ENCODE results near the gene SPATA1. TPM values are rescaled to one million over a fixed set of nuclear protein-coding genes. Genes with fewer than 3 reads are reported as not detected.

Gene SPATA1
- total and polyA plus RNA-seq, 2 of the 4 experiments (the other 2 are of a cell fraction) = under 0.01 to 0.56 TPM

- no peak overlapping the region for H3K23ac ChIP-seq (ENCODE audit: low read depth, low read length)
- H3K9me1 ChIP-seq (ENCODE audit: insufficient read depth, low read length) = peaks cover 3% of the 10 kb centered on the region; the same call in 1 of the 2 replicates
- dilution Hi-C loops (cut with HindIII; ENCODE audit: low sequenced_read_pairs, unreplicated experiment) (no loop called here), intact Hi-C loops (cut with micrococcal nuclease) (no loop called here), in situ Hi-C loops (cut with MboI; ENCODE audit: low sequenced_read_pairs) (no loop called here)
- no peak overlapping the region for H4K91ac ChIP-seq (ENCODE audit: insufficient read depth, low read depth, low read length)
- no peak overlapping the region for H3K14ac ChIP-seq (replicated peaks; ENCODE audit: low read depth, low read length)
- CTCF ChIA-PET = interaction anchor here (1.3 kb wide), 1 partner anchor 14 kb away, joined by 3 read pairs; no protein-coding TSS in a partner anchor
- H2BK120ac ChIP-seq (ENCODE audit: low read depth, low read length) = no peak overlapping the region
- H3K4me3 ChIP-seq (ENCODE audit: insufficient read depth, low read depth, low read length) = no peak overlapping the region
- H2AK9ac ChIP-seq (replicated peaks; ENCODE audit: low read depth, low read length, poor library complexity) = no peak overlapping the region
- H3K79me1 ChIP-seq (ENCODE audit: low read depth in 1 of 2, low read length in 2 of 2) = peaks cover 8 to 38% of the 10 kb centered on the region in 2 experiments
- peak overlapping the region; percentile 79 for H2BK5ac ChIP-seq (ENCODE audit: low read depth, low read length, poor library complexity, severe bottlenecking)
- no peak overlapping the region for H3K18ac ChIP-seq (ENCODE audit: low read depth, low read length)
- no peak for TF ChIP-seq POLR2A (IDR thresholded peaks at IDR 0.05; ENCODE audit: low read depth, low read length)
- no peak for TF ChIP-seq RCOR1 (IDR thresholded peaks at IDR 0.05; ENCODE audit: insufficient replicate concordance, low read length)
- TF ChIP-seq SMC3 (IDR thresholded peaks at IDR 0.05; ENCODE audit: low read depth, low read length) = no peak
- no peak for TF ChIP-seq MAZ (IDR thresholded peaks at IDR 0.05; ENCODE audit: borderline replicate concordance, low read depth, low read length)
- TF ChIP-seq RFX5 (IDR thresholded peaks at IDR 0.05; ENCODE audit: low read depth, low read length) = no peak
- TF ChIP-seq CHD1 (IDR thresholded peaks at IDR 0.05; ENCODE audit: low read depth, low read length) = no peak
- TF ChIP-seq ELK1 (IDR thresholded peaks at IDR 0.05; ENCODE audit: borderline replicate concordance, low read depth, low read length) = no peak
- no peak for TF ChIP-seq FOS (IDR thresholded peaks at IDR 0.05; ENCODE audit: low read depth, low read length)
- TF ChIP-seq RAD21 (IDR thresholded peaks at IDR 0.05; ENCODE audit: low read length) = no peak
- no peak for TF ChIP-seq BHLHE40 (IDR thresholded peaks at IDR 0.05; ENCODE audit: low read depth, low read length)
- no peak for TF ChIP-seq MAFK (IDR thresholded peaks at IDR 0.05; ENCODE audit: low read depth, low read length)
- TF ChIP-seq CEBPB (IDR thresholded peaks at IDR 0.05; ENCODE audit: low read depth, low read length) = no peak
- no peak for TF ChIP-seq CTCF (conservative IDR thresholded peaks at IDR 0.05; ENCODE audit: low read depth, low read length)
- no peak for TF ChIP-seq NFE2L2 (IDR thresholded peaks at IDR 0.05; ENCODE audit: low read depth, low read length)
- no peak for TF ChIP-seq MXI1 (IDR thresholded peaks at IDR 0.05; ENCODE audit: borderline replicate concordance, low read depth, low read length)
- TF ChIP-seq USF2 (IDR thresholded peaks at IDR 0.05; ENCODE audit: low read depth, low read length) = no peak
- H4K5ac ChIP-seq (ENCODE audit: low read depth, low read length) = no peak overlapping the region
- H2AK5ac ChIP-seq (ENCODE audit: low read depth, low read length) = no peak overlapping the region
- H3K9me3 ChIP-seq (ENCODE audit: control insufficient read depth, insufficient read depth, low read length) = no peaks in the 10 kb centered on the region
- H3K4me1 ChIP-seq (ENCODE audit: control insufficient read depth, insufficient read depth, low read length) = peaks cover 3% of the 10 kb centered on the region
- no peak overlapping the region for H3K4ac ChIP-seq (ENCODE audit: low read depth, low read length)
- BruUV-seq (replicated peaks) = no TSS peak
- no peak overlapping the region for H3K27ac ChIP-seq (ENCODE audit: insufficient read depth, low read length)
- peak; percentile 15 for DNase-seq
- no peak overlapping the region for H4K8ac ChIP-seq (ENCODE audit: low read depth in 2 of 2, low read length in 2 of 2)
- H3K27me3 ChIP-seq (ENCODE audit: control insufficient read depth, insufficient read depth, low read length) = no peaks in the 10 kb centered on the region
- no peak overlapping the region for H2BK15ac ChIP-seq (ENCODE audit: low read depth, low read length)
- peak; percentile 74 for ATAC-seq (ENCODE audit: low read depth)
- H3K56ac ChIP-seq (ENCODE audit: extremely low read depth, insufficient read depth, low read length) = no peak overlapping the region
- no peak overlapping the region for H3K9ac ChIP-seq (ENCODE audit: low read depth, low read length)
- H3K4me2 ChIP-seq (ENCODE audit: low read depth, low read length) = no peak overlapping the region
- no peak overlapping the region for H2BK20ac ChIP-seq (ENCODE audit: low read depth, low read length)
- H3K36me3 ChIP-seq (ENCODE audit: control insufficient read depth, insufficient read depth, low read length) = peaks cover 21% of the 10 kb centered on the region
- no CpG with 5 or more reads among the region's 2 CpGs for WGBS, 2 experiments (ENCODE audit: extremely low coverage in 2 of 2, insufficient read length in 1 of 2)
- no peak overlapping the region for H2AFZ ChIP-seq (replicated peaks; ENCODE audit: low read length, poor library complexity)
- POLR2A ChIA-PET (ENCODE audit: unreplicated experiment) = no interaction called here
- no peaks in the 10 kb centered on the region; the same call in 1 of the 2 replicates for H4K20me1 ChIP-seq (ENCODE audit: insufficient read depth, low read length)
These were observed 16.4 kb upstream of the SPATA1 start for GRCh38 chr1:84489766-84490165.
